K562 (cell line): Measurements from ENCODE around the gene NECAP2. TPM values are rescaled to one million over a fixed set of nuclear protein-coding genes. Genes with fewer than 3 reads are reported as not detected.

Source experiments
- ATAC-seq: fragments of 200-7000 bp; cut with Tn5 transposase; 3 replicates; pipeline ENCODE4 v1.9.1; 2020; ENCODE audit warnings: moderate library complexity
- BruUV-seq: library from RNA; stranded (reverse); fragments of 400-500 nt; replicated peaks from 2 replicates; lab custom pipeline; 2021; lab: Mats Ljungman, UMichigan
- CTCF ChIA-PET: fragments of 300-600 bp; formaldehyde crosslinking; extraction: SDS; loops from one replicate; lab custom pipeline; 2021; ENCODE audit warnings: low intra/inter-chr PET ratio; lab: Yijun Ruan, JAX
- POLR2A ChIA-PET: fragments of 300-600, 350-650 bp; sonication (Branson Sonifier 250); formaldehyde crosslinking; extraction: SDS; loops from one replicate; lab custom pipeline; 2021; ENCODE audit warnings: antibody characterized with exemption, inconsistent platforms; lab: Yijun Ruan, JAX
- DNase-seq, 4 experiments: peaks; one replicate each; pipeline versions ENCODE4 v3.0.0 to v3.0.0-alpha.2; 2011 to 2018; ENCODE audit warnings: low spot score in 3 of 4, mixed read lengths in 3 of 4; ENCODE audit errors: extremely low read depth in 1 of 4
- FAIRE-seq: peaks from 2 replicates; lab custom pipeline; 2011; peaks lifted over from hg19 to GRCh38; lab: Jason Lieb, UNC
- H2AFZ ChIP-seq: 2 replicates; pipeline ENCODE4 v1.6.0; 2011; ENCODE audit warnings: low read depth, low read length, control low read depth, inconsistent platforms
- H3K27ac ChIP-seq: fragments of 200-600 bp; 3 replicates; pipeline ENCODE4 v1.8.0; 2011; ENCODE audit warnings: low read depth, mild to moderate bottlenecking, control low read depth, inconsistent platforms, low read length, moderate library complexity, mixed read lengths; ENCODE audit errors: extremely low read depth
- H3K27me3 ChIP-seq, 2 experiments: fragments of 300-600 bp in 1 of 2; 2 replicates in 1 of 2; 3 replicates in 1 of 2; pipeline versions ENCODE4 v1.6.0 to v1.8.0; 2011; ENCODE audit warnings: inconsistent platforms in 2 of 2, low read length in 2 of 2, mild to moderate bottlenecking in 1 of 2, mixed read lengths in 1 of 2, moderate library complexity in 1 of 2; ENCODE audit not compliant: control insufficient read depth in 2 of 2, insufficient read depth in 2 of 2
- H3K36me3 ChIP-seq: fragments of 300-600 bp; 3 replicates; pipeline ENCODE4 v1.8.0; 2011; ENCODE audit warnings: mild to moderate bottlenecking, low read length, inconsistent platforms; ENCODE audit not compliant: control insufficient read depth, insufficient read depth
- H3K4me1 ChIP-seq, 2 experiments: fragments of 200-600 bp in 1 of 2; replicated peaks in 1 of 2; 2 replicates in 1 of 2; 3 replicates in 1 of 2; pipeline versions ENCODE4 v1.5.1 to v1.8.0; 2011; ENCODE audit warnings: inconsistent platforms in 2 of 2, low read length in 2 of 2, mild to moderate bottlenecking in 1 of 2, mixed read lengths in 1 of 2, moderate library complexity in 1 of 2; ENCODE audit not compliant: control insufficient read depth in 2 of 2, insufficient read depth in 2 of 2
- H3K4me2 ChIP-seq: 2 replicates; pipeline ENCODE4 v1.6.1; 2011; ENCODE audit warnings: low read length, control low read depth, inconsistent platforms, mixed read lengths; ENCODE audit not compliant: insufficient read depth
- H3K4me3 ChIP-seq: fragments of 200-600 bp; sonication (generic), shearing (Covaris generic); 2 replicates; pipeline ENCODE4 v1.5.1; 2016; ENCODE audit warnings: control low read depth, inconsistent platforms
- H3K79me2 ChIP-seq: fragments of 200-600 bp; 3 replicates; pipeline ENCODE4 v1.8.0; 2011; ENCODE audit warnings: low read length, inconsistent platforms; ENCODE audit not compliant: control insufficient read depth, insufficient read depth
- H3K9ac ChIP-seq, 2 experiments: 2 replicates each; pipeline versions ENCODE4 v1.6.0 to v1.6.1; 2011; ENCODE audit warnings: low read depth in 2 of 2, low read length in 2 of 2, control low read depth in 1 of 2, inconsistent platforms in 1 of 2, mild to moderate bottlenecking in 1 of 2, mixed read lengths in 1 of 2; ENCODE audit not compliant: insufficient read depth in 1 of 2
- H3K9me1 ChIP-seq: one replicate; pipeline ENCODE4 v1.6.0; 2011; ENCODE audit warnings: inconsistent platforms, mild to moderate bottlenecking, low read length, moderate library complexity; ENCODE audit not compliant: control insufficient read depth, insufficient read depth
- H3K9me3 ChIP-seq: replicated peaks from 2 replicates; pipeline ENCODE4 v1.5.1; 2011; ENCODE audit warnings: low read depth, low read length, inconsistent platforms; ENCODE audit not compliant: control insufficient read depth, insufficient read depth
- H4K20me1 ChIP-seq: replicated peaks from 2 replicates; pipeline ENCODE4 v1.6.1; 2011; ENCODE audit warnings: low read length, inconsistent platforms, mixed read lengths; ENCODE audit not compliant: control insufficient read depth, insufficient read depth
- ARNT ChIP-seq, 2 experiments: fragments of 450-650 bp; IDR thresholded peaks; 2 replicates each; pipeline ENCODE4 v1.6.1; 2016; ENCODE audit warnings: mild to moderate bottlenecking in 1 of 2
- ATF3 ChIP-seq, 2 experiments: fragments of 450-650 bp in 1 of 2; sonication (generic) in 1 of 2; formaldehyde crosslinking in 1 of 2; IDR thresholded peaks in 1 of 2; conservative IDR thresholded peaks in 1 of 2; 2 replicates each; pipeline versions ENCODE4 v1.6.1 to v1.8.1; 2016 to 2023; ENCODE audit warnings: mild to moderate bottlenecking in 2 of 2, moderate library complexity in 2 of 2, inconsistent platforms in 1 of 2, missing genetic modification reagents in 1 of 2
- CEBPB ChIP-seq: fragments of 450-650 bp; IDR thresholded peaks from 2 replicates; pipeline ENCODE4 v1.6.1; 2016; ENCODE audit warnings: missing genetic modification characterization, missing compliant biosample characterization
- CEBPG ChIP-seq, 3 experiments: fragments of 200-800 bp in 1 of 3; sonication (Bioruptor generic) in 1 of 3; sonication (generic) in 1 of 3; formaldehyde crosslinking in 1 of 3; IDR thresholded peaks in 2 of 3; conservative IDR thresholded peaks in 1 of 3; 2 replicates each; pipeline versions ENCODE4 v1.6.1 to v1.8.0; 2016 to 2022; ENCODE audit warnings: missing compliant biosample characterization in 2 of 3, missing genetic modification characterization in 2 of 3, mild to moderate bottlenecking in 1 of 3, missing genetic modification reagents in 1 of 3
- E2F3 ChIP-seq: fragments of 250-450 bp; sonication (Bioruptor Pico); IDR thresholded peaks from 2 replicates; pipeline ENCODE4 v1.4.0; 2020; ENCODE audit warnings: mild to moderate bottlenecking
- MEIS2 ChIP-seq: fragments of 450-650 bp; IDR thresholded peaks from 2 replicates; pipeline ENCODE4 v1.6.1; 2014; ENCODE audit warnings: mild to moderate bottlenecking; ENCODE audit not compliant: partially characterized antibody
- PTTG1 ChIP-seq: fragments of 450-650 bp; IDR thresholded peaks from 2 replicates; pipeline ENCODE4 v1.6.1; 2016; ENCODE audit warnings: low read depth, mild to moderate bottlenecking, missing genetic modification characterization, missing compliant biosample characterization
- SMAD1 ChIP-seq: fragments of 150-350 bp; IDR thresholded peaks from 2 replicates; pipeline ENCODE4 v1.6.1; 2014; ENCODE audit warnings: low read length, low read depth; ENCODE audit not compliant: partially characterized antibody
- SREBF2 ChIP-seq: sonication (generic); formaldehyde crosslinking; IDR thresholded peaks from 2 replicates; pipeline ENCODE4 v1.4.0; 2020; ENCODE audit warnings: mild to moderate bottlenecking, missing genetic modification reagents
- TFAM ChIP-seq: fragments of 250-450 bp; sonication (Bioruptor Pico); conservative IDR thresholded peaks from 2 replicates; pipeline ENCODE4 v1.5.0; 2021; ENCODE audit warnings: mild to moderate bottlenecking, moderate library complexity
- TRIM28 ChIP-seq: fragments of 450-650 bp; IDR thresholded peaks from 2 replicates; pipeline ENCODE4 v1.6.1; 2017
- USF2 ChIP-seq: sonication (generic); formaldehyde crosslinking; IDR thresholded peaks from 2 replicates; pipeline ENCODE4 v1.5.0; 2020; ENCODE audit warnings: missing genetic modification reagents
- XRCC4 ChIP-seq: IDR thresholded peaks from one replicate; pipeline ENCODE4 v1.6.1; 2011; ENCODE audit not compliant: insufficient read depth, insufficient read length; ENCODE audit errors: extremely low read depth
- YBX1 ChIP-seq: fragments of 450-650 bp; IDR thresholded peaks from 2 replicates; pipeline ENCODE4 v1.7.1; 2016; ENCODE audit warnings: mild to moderate bottlenecking
- ZFX ChIP-seq: sonication (generic); formaldehyde crosslinking; IDR thresholded peaks from 2 replicates; pipeline ENCODE4 v1.8.0; 2022; ENCODE audit warnings: mild to moderate bottlenecking, missing genetic modification reagents, moderate library complexity
- WGBS: fragments of 100-300 bp; shearing (Covaris generic); methylation state at CpG from one replicate; pipeline ENCODE4 v1.1.6; 2016; ENCODE audit warnings: low coverage, mixed read lengths; ENCODE audit not compliant: insufficient coverage; ENCODE audit errors: missing lambda C conversion rate; 5-methylcytosine and 5-hydroxymethylcytosine counted together
- in situ Hi-C: fragments of 300-500 bp; cut with MboI; formaldehyde crosslinking; loops from 4 replicates; pipeline ENCODE4 v1.15.0; 2018; ENCODE audit warnings: inconsistent platforms, mixed read lengths
- intact Hi-C: fragments of 100-400 bp; cut with micrococcal nuclease; formaldehyde crosslinking; loops from 2 replicates; pipeline ENCODE4 v1.14.2; 2022
- polyA plus RNA-seq, 8 experiments: library from polyadenylated mRNA; depleted of rRNA in 4 of 8; stranded (reverse) in 5 of 8; unstranded in 3 of 8; fragments of >200 nt; fragmentation: Nextera tagmentation in 2 of 8; fragmentation: Illumina TruSeq in 1 of 8; extraction: Ambion mirVana in 2 of 8; extraction: Trizol in 1 of 8; gene quantifications; 2 replicates each; pipeline versions ENCODE4 v1.2.1 to v1.2.3, GENCODE V29; 2011 to 2014; ENCODE audit warnings: inconsistent platforms in 1 of 8, missing spikeins in 1 of 8
- total RNA-seq, 7 experiments: library from RNA; depleted of rRNA in 6 of 7; stranded (reverse); fragments of >200 nt in 6 of 7; fragmentation: Illumina TruSeq in 2 of 7; extraction: Trizol in 2 of 7; gene quantifications; 2 replicates each; pipeline versions ENCODE4 v1.2.1 to v1.2.3, GENCODE V29; 2011 to 2021; ENCODE audit warnings: low replicate concordance in 1 of 7

NECAP2 gene
- total and polyA plus RNA-seq, 9 of the 15 experiments (the other 6 are each of a cell fraction or from before 2014, with no cell fraction given) = 22.7 to 107 (median 79.2) TPM

- TF ChIP-seq SMAD1 (no peak), CEBPB (tag) (peak; percentile 59; the same call in 1 of the 2 replicates), ZFX (CRISPR knock-in tag) (no peak), SREBF2 (no peak), ARNT (IDR thresholded peaks at IDR 0.05) (no peak), MEIS2 (no peak), PTTG1 (tag) (no peak), CEBPG (CRISPR knock-in tag; IDR thresholded peaks at IDR 0.05) (no peak), CEBPG (tag; conservative IDR thresholded peaks at IDR 0.05 in 1 of 2, IDR thresholded peaks at IDR 0.05 in 1 of 2) (peak; percentile 52 to 59; a peak in 3 of 4 replicates), TRIM28 (no peak), TFAM (no peak), E2F3 (CRISPR knock-in tag) (no peak), USF2 (CRISPR knock-in tag) (no peak), YBX1 (no peak), ATF3 (IDR thresholded peaks at IDR 0.05) (peak; percentile 26; the same call in 1 of the 2 replicates), ATF3 (CRISPR knock-in tag; conservative IDR thresholded peaks at IDR 0.05) (no peak), XRCC4 (no peak)
- H2AFZ ChIP-seq = no peak overlapping the region
- FAIRE-seq (no peak), ATAC-seq (no peak), DNase-seq (no peak)
- in situ Hi-C loops = no loop called here
- CTCF ChIA-PET = no interaction called here
- H3K4me3 ChIP-seq = no peak overlapping the region
- WGBS = 90% methylated on average over 10 of the region's 10 CpGs
- H3K9ac ChIP-seq = peak overlapping the region in 1 of 2 experiments; percentile 69; a peak in 2 of 4 replicates
- no peak overlapping the region for H3K27ac ChIP-seq
- intact Hi-C loops = no loop called here
- H3K27me3 ChIP-seq = no peaks in the 10 kb centered on the region
- H3K36me3 ChIP-seq = peaks cover 63% of the 10 kb centered on the region
- H3K79me2 ChIP-seq = peaks cover 44% of the 10 kb centered on the region
- H3K9me3 ChIP-seq = no peaks in the 10 kb centered on the region
- H3K4me2 ChIP-seq = no peak overlapping the region
- peaks cover 8% of the 10 kb centered on the region for H3K9me1 ChIP-seq
- H3K4me1 ChIP-seq = peaks cover 10 to 18% of the 10 kb centered on the region in 2 experiments; a peak in 4 of 5 replicates
- no TSS peak for BruUV-seq
- peaks cover 27% of the 10 kb centered on the region; the same call in 1 of the 2 replicates for H4K20me1 ChIP-seq
- POLR2A ChIA-PET = interaction anchor here (1.0 to 1.2 kb wide), 2 partner anchors 18 to 31 kb away, joined by 3 to 4 read pairs; no protein-coding TSS in a partner anchor
Measured at GRCh38 chr1:16393570-16394521, 46.7 kb upstream of the NECAP2 start.
